IMR-90 (cell line): ENCODE measurements around the gene CCDC13. TPM values are rescaled to one million over a fixed set of nuclear protein-coding genes. Genes with fewer than 3 reads are reported as not detected.

Experiments
- ATAC-seq: fragments of 200-7000 bp; cut with Tn5 transposase; 2 replicates; pipeline ENCODE4 v1.9.1; 2020; ENCODE audit warnings: low read depth, mild to moderate bottlenecking, moderate library complexity
- BruUV-seq: library from RNA; stranded (reverse); fragments of 400-500 nt; replicated peaks from 2 replicates; lab custom pipeline; 2021; lab: Mats Ljungman, UMichigan
- CTCF ChIA-PET: fragments of 300-600 bp; formaldehyde crosslinking; extraction: SDS; loops from one replicate; lab custom pipeline; 2021; ENCODE audit warnings: antibody characterized with exemption; lab: Yijun Ruan, JAX
- POLR2A ChIA-PET: fragments of 300-600 bp; sonication (Branson Sonifier 250); formaldehyde crosslinking; loops from one replicate; lab custom pipeline; 2022; ENCODE audit warnings: antibody characterized with exemption; ENCODE audit not compliant: unreplicated experiment; lab: Charles Lee
- DNase-seq: peaks from one replicate; pipeline ENCODE4 v3.0.0; 2013
- H2AFZ ChIP-seq: replicated peaks from 2 replicates; pipeline ENCODE3; 2013; ENCODE audit warnings: low read length, mild to moderate bottlenecking; ENCODE audit not compliant: poor library complexity
- H2AK5ac ChIP-seq: 2 replicates; pipeline ENCODE4 v1.6.1; 2013; ENCODE audit warnings: low read depth, low read length, inconsistent platforms
- H2AK9ac ChIP-seq: replicated peaks from 2 replicates; pipeline ENCODE3; 2013; ENCODE audit warnings: mild to moderate bottlenecking, low read depth, low read length, moderate library complexity; ENCODE audit not compliant: poor library complexity
- H2BK120ac ChIP-seq: 2 replicates; pipeline ENCODE4 v1.6.1; 2013; ENCODE audit warnings: low read depth, low read length, inconsistent platforms
- H2BK15ac ChIP-seq: 3 replicates; pipeline ENCODE4 v1.6.1; 2013; ENCODE audit warnings: low read depth, low read length, inconsistent platforms
- H2BK20ac ChIP-seq: 2 replicates; pipeline ENCODE4 v1.6.1; 2013; ENCODE audit warnings: low read depth, mild to moderate bottlenecking, inconsistent platforms, low read length, moderate library complexity
- H2BK5ac ChIP-seq: 2 replicates; pipeline ENCODE4 v1.6.1; 2013; ENCODE audit warnings: mild to moderate bottlenecking, low read depth, low read length, inconsistent platforms; ENCODE audit not compliant: poor library complexity, severe bottlenecking
- H3K14ac ChIP-seq: replicated peaks from 2 replicates; pipeline ENCODE4 v1.6.1; 2013; ENCODE audit warnings: low read depth, low read length, inconsistent platforms
- H3K18ac ChIP-seq: 2 replicates; pipeline ENCODE4 v1.6.1; 2013; ENCODE audit warnings: low read depth, low read length, control low read depth
- H3K23ac ChIP-seq: 2 replicates; pipeline ENCODE4 v1.6.1; 2013; ENCODE audit warnings: low read depth, low read length, inconsistent platforms
- H3K27ac ChIP-seq: 2 replicates; pipeline ENCODE4 v1.5.1; 2013; ENCODE audit warnings: mild to moderate bottlenecking, control low read depth, low read length; ENCODE audit not compliant: insufficient read depth
- H3K27me3 ChIP-seq: 2 replicates; pipeline ENCODE4 v1.6.1; 2013; ENCODE audit warnings: low read length; ENCODE audit not compliant: control insufficient read depth, insufficient read depth
- H3K36me3 ChIP-seq: 2 replicates; pipeline ENCODE4 v1.6.1; 2013; ENCODE audit warnings: low read length, mixed read lengths; ENCODE audit not compliant: control insufficient read depth, insufficient read depth
- H3K4ac ChIP-seq: 2 replicates; pipeline ENCODE4 v1.6.1; 2013; ENCODE audit warnings: low read depth, low read length, inconsistent platforms
- H3K4me1 ChIP-seq: 2 replicates; pipeline ENCODE4 v1.6.1; 2013; ENCODE audit warnings: low read length, mixed read lengths; ENCODE audit not compliant: control insufficient read depth, insufficient read depth
- H3K4me2 ChIP-seq: 2 replicates; pipeline ENCODE4 v1.6.1; 2013; ENCODE audit warnings: low read depth, mild to moderate bottlenecking, control low read depth, low read length, moderate library complexity
- H3K4me3 ChIP-seq: 2 replicates; pipeline ENCODE4 v1.5.1; 2013; ENCODE audit warnings: low read depth, mild to moderate bottlenecking, control low read depth, low read length, moderate library complexity; ENCODE audit not compliant: insufficient read depth
- H3K56ac ChIP-seq: 2 replicates; pipeline ENCODE4 v1.6.1; 2013; ENCODE audit warnings: low read length, inconsistent platforms; ENCODE audit not compliant: insufficient read depth; ENCODE audit errors: extremely low read depth
- H3K79me1 ChIP-seq, 2 experiments: 2 replicates each; pipeline ENCODE4 v1.6.1; 2013; ENCODE audit warnings: low read length in 2 of 2, inconsistent platforms in 1 of 2, low read depth in 1 of 2
- H3K9ac ChIP-seq: 2 replicates; pipeline ENCODE4 v1.6.1; 2013; ENCODE audit warnings: low read depth, low read length, control low read depth
- H3K9me1 ChIP-seq: 2 replicates; pipeline ENCODE4 v1.6.1; 2013; ENCODE audit warnings: low read length, inconsistent platforms; ENCODE audit not compliant: insufficient read depth
- H3K9me3 ChIP-seq: 2 replicates; pipeline ENCODE4 v1.6.1; 2013; ENCODE audit warnings: low read length; ENCODE audit not compliant: control insufficient read depth, insufficient read depth
- H4K20me1 ChIP-seq: 2 replicates; pipeline ENCODE4 v1.6.1; 2013; ENCODE audit warnings: low read length, inconsistent platforms; ENCODE audit not compliant: insufficient read depth
- H4K5ac ChIP-seq: 2 replicates; pipeline ENCODE4 v1.6.1; 2013; ENCODE audit warnings: mild to moderate bottlenecking, low read depth, low read length, control low read depth
- H4K8ac ChIP-seq, 2 experiments: 2 replicates each; pipeline ENCODE4 v1.6.1; 2013; ENCODE audit warnings: low read depth in 2 of 2, low read length in 2 of 2, control low read depth in 1 of 2, inconsistent platforms in 1 of 2
- H4K91ac ChIP-seq: 2 replicates; pipeline ENCODE4 v1.6.1; 2013; ENCODE audit warnings: low read depth, low read length, inconsistent platforms; ENCODE audit not compliant: insufficient read depth
- CTCF ChIP-seq: conservative IDR thresholded peaks from 2 replicates; pipeline ENCODE4 v1.5.1; 2012; ENCODE audit warnings: mild to moderate bottlenecking, low read depth, low read length, improper control_type of control experiment
- FOS ChIP-seq: fragments of 150-350 bp; IDR thresholded peaks from 2 replicates; pipeline ENCODE4 v1.6.1; 2016; ENCODE audit warnings: low read depth, low read length
- MAFK ChIP-seq: IDR thresholded peaks from 2 replicates; pipeline ENCODE4 v1.6.1; 2012; ENCODE audit warnings: low read depth, low read length, improper control_type of control experiment
- MXI1 ChIP-seq: IDR thresholded peaks from 2 replicates; pipeline ENCODE4 v1.6.1; 2012; ENCODE audit warnings: low read depth, mild to moderate bottlenecking, low read length, moderate library complexity, borderline replicate concordance
- POLR2A ChIP-seq: IDR thresholded peaks from 2 replicates; pipeline ENCODE4 v1.6.1; 2012; ENCODE audit warnings: mild to moderate bottlenecking, low read depth, low read length
- RAD21 ChIP-seq: IDR thresholded peaks from 2 replicates; pipeline ENCODE4 v1.6.1; 2012; ENCODE audit warnings: low read length, improper control_type of control experiment
- RFX5 ChIP-seq: IDR thresholded peaks from 2 replicates; pipeline ENCODE4 v1.8.0; 2012; ENCODE audit warnings: low read depth, mild to moderate bottlenecking, low read length, moderate library complexity
- SMC3 ChIP-seq: fragments of 150-350 bp; IDR thresholded peaks from 2 replicates; pipeline ENCODE4 v1.6.1; 2016; ENCODE audit warnings: low read depth, mild to moderate bottlenecking, antibody characterized with exemption, low read length, moderate library complexity
- USF2 ChIP-seq: fragments of 150-350 bp; IDR thresholded peaks from 2 replicates; pipeline ENCODE4 v1.6.1; 2017; ENCODE audit warnings: mild to moderate bottlenecking, antibody characterized with exemption, low read length, low read depth
- WGBS, 2 experiments: methylation state at CpG; one replicate each; pipeline versions ENCODE4 v1.1.5 to v1.1.7; 2013; ENCODE audit warnings: missing lambda C conversion rate in 2 of 2; ENCODE audit not compliant: insufficient read length in 1 of 2; ENCODE audit errors: extremely low coverage in 2 of 2; 5-methylcytosine and 5-hydroxymethylcytosine counted together
- dilution Hi-C: fragments of 300-500 bp; cut with HindIII; formaldehyde crosslinking; loops from one replicate; pipeline ENCODE4 v1.14.3; 2018; ENCODE audit warnings: low sequenced_read_pairs; ENCODE audit not compliant: unreplicated experiment
- in situ Hi-C: fragments of 300-500 bp; cut with MboI; formaldehyde crosslinking; loops from 3 replicates; pipeline ENCODE4 v1.14.3; 2019; ENCODE audit warnings: low sequenced_read_pairs, inconsistent platforms, mixed read lengths
- intact Hi-C: fragments of 100-400 bp; cut with micrococcal nuclease; formaldehyde crosslinking; loops from 2 replicates; pipeline ENCODE4 v1.10.0; 2022
- polyA plus RNA-seq, 3 experiments: library from polyadenylated mRNA; depleted of rRNA; stranded (reverse); fragments of >200 nt; gene quantifications; 2 replicates each; pipeline ENCODE4 v1.2.3, GENCODE V29; 2012; ENCODE audit warnings: low replicate concordance in 1 of 3
- total RNA-seq: library from RNA; depleted of rRNA; stranded (reverse); fragments of >200 nt; gene quantifications from 2 replicates; pipeline ENCODE4 v1.2.3, GENCODE V29; 2012

The CCDC13 gene
- total and polyA plus RNA-seq, 2 of the 4 experiments (the other 2 are of a cell fraction), result 0.18 to 0.19 TPM

- Histone ChIP-seq H2AK5ac (peak overlapping the region; percentile 74; the same call in 1 of the 2 replicates), H3K4me1 (peaks cover 15% of the 10 kb centered on the region), H3K14ac (no peak overlapping the region), H4K8ac (0 out of 4 replicates have a peak overlapping the region, but pooled peaks of 1 of the 2 experiments have one; percentile 66), H3K27me3 (no peaks in the 10 kb centered on the region), H2BK20ac (peak overlapping the region; percentile 63; the same call in 1 of the 2 replicates), H3K36me3 (no peaks in the 10 kb centered on the region; the same call in 1 of the 2 replicates), H2BK15ac (0 out of 3 replicates have a peak overlapping the region, but pooled peaks have one; percentile 40), H3K4me2 (no peak overlapping the region), H2BK5ac (no peak overlapping the region), H3K4me3 (no peak overlapping the region), H3K4ac (no peak overlapping the region), H3K9me3 (no peaks in the 10 kb centered on the region), H4K91ac (no peak overlapping the region), H2AK9ac (no peak overlapping the region), H4K20me1 (peaks cover 22% of the 10 kb centered on the region), H3K56ac (no peak overlapping the region), H3K27ac (no peak overlapping the region), H3K79me1 (peaks cover 0 to 12% of the 10 kb centered on the region in 2 experiments; a peak in 2 of 4 replicates), H4K5ac (no peak overlapping the region), H3K9ac (no peak overlapping the region), H3K18ac (peak overlapping the region; percentile 51; the same call in 1 of the 2 replicates), H3K23ac (no peak overlapping the region), H2AFZ (no peak overlapping the region), H2BK120ac (no peak overlapping the region), H3K9me1 (0 out of 2 replicates have a peak, but pooled peaks cover 5% of the 10 kb centered on the region)
- CTCF ChIA-PET, result interaction anchor here (1.3 kb wide), 1 partner anchor 106 kb away, joined by 3 read pairs; no protein-coding TSS in a partner anchor
- no TSS peak for BruUV-seq
- POLR2A ChIA-PET, result no interaction called here
- intact Hi-C loops, result loop anchor here (1.0 to 2.0 kb wide), 3 partner anchors 50 to 100 kb away; no protein-coding TSS in a partner anchor
- peak; percentile 60 for ATAC-seq
- 0% methylated on average over 2 of the region's 11 CpGs; no CpG with 5 or more reads in 1 of the 2 experiments for WGBS, 2 experiments
- in situ Hi-C loops, result loop anchor here (5.0 to 10.0 kb wide), 2 partner anchors 56 to 94 kb away; partner anchors contain the start of gene CYP8B1
- TF ChIP-seq FOS (no peak), MAFK (no peak), USF2 (no peak), POLR2A (no peak), MXI1 (no peak), SMC3 (peak; percentile 58), RFX5 (no peak), CTCF (peak; percentile 72), RAD21 (peak; percentile 60)
- dilution Hi-C loops, result no loop called here
- peak; percentile 80 for DNase-seq
These were observed 8.0 kb upstream of the CCDC13 start for GRCh38 chr3:42780892-42781700.
